Small intestine (tissue), 7 donors: ENCODE data around the gene SH3RF3. TPM values are rescaled to one million over a fixed set of nuclear protein-coding genes. Genes with fewer than 3 reads are reported as not detected.

Experiments used
- DNase-seq, 2 donors: peaks; one replicate each; pipeline versions ENCODE4 v3.0.0 to v3.0.0-alpha.2; 2013
- FAIRE-seq: peaks from 2 replicates; lab custom pipeline; 2012; peaks lifted over from hg19 to GRCh38; lab: Jason Lieb, UNC
- H3K27ac ChIP-seq, 3 donors: one replicate each; pipeline ENCODE4 v1.5.1; 2013; ENCODE audit warnings: low read length in 2 of 3, mild to moderate bottlenecking in 2 of 3, control low read depth in 1 of 3, inconsistent platforms in 1 of 3, low read depth in 1 of 3, moderate library complexity in 1 of 3
- H3K27me3 ChIP-seq, 3 donors: one replicate each; pipeline ENCODE4 v1.6.1; 2013; ENCODE audit warnings: low read length in 3 of 3, inconsistent platforms in 1 of 3; ENCODE audit not compliant: control insufficient read depth in 3 of 3, insufficient read depth in 3 of 3
- H3K36me3 ChIP-seq, 3 donors: one replicate each; pipeline ENCODE4 v1.6.1; 2013; ENCODE audit warnings: low read length in 3 of 3, inconsistent platforms in 1 of 3, low read depth in 1 of 3, mild to moderate bottlenecking in 1 of 3, moderate library complexity in 1 of 3; ENCODE audit not compliant: control insufficient read depth in 3 of 3, insufficient read depth in 2 of 3
- H3K4me1 ChIP-seq, 3 donors: one replicate each; pipeline ENCODE4 v1.6.1; 2013; ENCODE audit warnings: low read length in 2 of 3, inconsistent platforms in 1 of 3, low read depth in 1 of 3, mild to moderate bottlenecking in 1 of 3, moderate library complexity in 1 of 3; ENCODE audit not compliant: control insufficient read depth in 3 of 3, insufficient read depth in 2 of 3
- H3K4me3 ChIP-seq, 3 donors: one replicate each; pipeline ENCODE4 v1.5.1; 2013; ENCODE audit warnings: low read length in 3 of 3, control low read depth in 1 of 3, inconsistent platforms in 1 of 3, low read depth in 1 of 3, mild to moderate bottlenecking in 1 of 3, moderate library complexity in 1 of 3
- H3K9me3 ChIP-seq, 2 donors: one replicate each; pipeline ENCODE4 v1.6.1; 2013; ENCODE audit warnings: low read depth in 1 of 2, low read length in 1 of 2; ENCODE audit not compliant: control insufficient read depth in 2 of 2, insufficient read depth in 1 of 2
- WGBS, 3 donors: extraction: QIAGEN DNeasy Blood & Tissue Kit; methylation state at CpG; one replicate each; pipeline ENCODE4 v1.1.7; 2013; 5-methylcytosine and 5-hydroxymethylcytosine counted together
- polyA plus RNA-seq, 4 donors: library from polyadenylated mRNA; stranded (reverse) in 3 of 4; unstranded in 1 of 4; fragments of 200-250 nt in 3 of 4; fragments of 120-200 nt in 1 of 4; gene quantifications; one replicate each; pipeline versions ENCODE4 v1.2.1 to v1.2.3, GENCODE V29; 2013
- donor health status: healthy with polysubstance abuse.
- donor health status: control.
- donor health status: control.
- donor health status: Bipolar disorder and iron deficiency.
- donor health status: healthy.

SH3RF3 gene
- polyA plus RNA-seq, 4 donors, result 0.22 to 3.9 (median 1.2) TPM

GRCh38 chr2:109447776-109448175 lies 318.8 kb downstream of the SH3RF3 start:
- Histone ChIP-seq H3K27me3 (peaks cover 0 to 4% (median 0%) of the 10 kb centered on the region in 3 donors), H3K4me1 (no peaks in the 10 kb centered on the region), H3K36me3 (no peaks in the 10 kb centered on the region), H3K27ac (no peak overlapping the region), H3K4me3 (no peak overlapping the region), H3K9me3 (peaks cover 0 to 8% of the 10 kb centered on the region in 2 donors)
- no peak for FAIRE-seq
- 74 to 81% (median 79%) methylated on average over 6 of the region's 6 CpGs for WGBS, 3 donors
- DNase-seq, result no peak

- WGBS, 3 donors, result 87 to 93% (median 89%) methylated on average over 4 of the region's 4 CpGs
- H3K27ac ChIP-seq, result no peak overlapping the region
- H3K4me3 ChIP-seq, result no peak overlapping the region
- peaks cover 0 to 4% (median 0%) of the 10 kb centered on the region in 3 donors for H3K27me3 ChIP-seq
- FAIRE-seq, result no peak
- DNase-seq, result no peak
- H3K4me1 ChIP-seq, result no peaks in the 10 kb centered on the region
- peaks cover 0 to 5% of the 10 kb centered on the region in 2 donors for H3K9me3 ChIP-seq
- no peaks in the 10 kb centered on the region for H3K36me3 ChIP-seq
Measured at GRCh38 chr2:109448207-109448606, 319.2 kb downstream of the SH3RF3 start.

GRCh38 chr2:109448946-109449788 lies 320.2 kb downstream of the SH3RF3 start:
- no peaks in the 10 kb centered on the region for H3K4me1 ChIP-seq
- peaks cover 0 to 5% of the 10 kb centered on the region in 2 donors for H3K9me3 ChIP-seq
- H3K27me3 ChIP-seq, result peaks cover 0 to 4% (median 0%) of the 10 kb centered on the region in 3 donors
- peak in 1 of 2 donors; percentile 37 for DNase-seq
- FAIRE-seq, result no peak
- no peak overlapping the region for H3K4me3 ChIP-seq
- H3K27ac ChIP-seq, result no peak overlapping the region
- no peaks in the 10 kb centered on the region for H3K36me3 ChIP-seq
- WGBS, 3 donors, result 52 to 78% (median 66%) methylated on average over 20 of the region's 20 CpGs

GRCh38 chr2:109450574-109451273 lies 321.7 kb downstream of the SH3RF3 start:
- DNase-seq, result no peak
- no peaks in the 10 kb centered on the region for H3K9me3 ChIP-seq
- no peak overlapping the region for H3K27ac ChIP-seq
- 77 to 83% (median 78%) methylated on average over 12 of the region's 12 CpGs for WGBS, 3 donors
- H3K36me3 ChIP-seq, result no peaks in the 10 kb centered on the region
- peaks cover 0 to 4% (median 0%) of the 10 kb centered on the region in 3 donors for H3K27me3 ChIP-seq
- no peak overlapping the region for H3K4me3 ChIP-seq
- no peaks in the 10 kb centered on the region for H3K4me1 ChIP-seq
- FAIRE-seq, result no peak

GRCh38 chr2:109451671-109452070 lies 322.7 kb downstream of the SH3RF3 start:
- WGBS, 3 donors, result 71 to 87% (median 80%) methylated on average over 6 of the region's 6 CpGs
- Histone ChIP-seq H3K27me3 (peaks cover 0 to under 1% (median 0%) of the 10 kb centered on the region in 3 donors), H3K4me1 (no peaks in the 10 kb centered on the region), H3K27ac (no peak overlapping the region), H3K9me3 (no peaks in the 10 kb centered on the region), H3K4me3 (no peak overlapping the region), H3K36me3 (no peaks in the 10 kb centered on the region)
- DNase-seq (no peak), FAIRE-seq (no peak)

- no peak for FAIRE-seq
- WGBS, 3 donors, result 95 to 96% (median 95%) methylated on average over 13 to 17 of the region's 17 CpGs
Measured at GRCh38 chr2:109452318-109453305, 323.6 kb downstream of the SH3RF3 start.

GRCh38 chr2:109453371-109453995 lies 324.5 kb downstream of the SH3RF3 start:
- Histone ChIP-seq H3K4me1 (no peaks in the 10 kb centered on the region), H3K9me3 (no peaks in the 10 kb centered on the region), H3K4me3 (no peak overlapping the region), H3K27me3 (no peaks in the 10 kb centered on the region), H3K36me3 (peaks cover 0 to 1% (median 0%) of the 10 kb centered on the region in 3 donors), H3K27ac (no peak overlapping the region)
- DNase-seq, result no peak
- WGBS, 3 donors, result 88 to 91% (median 89%) methylated on average over 15 of the region's 15 CpGs
- FAIRE-seq, result no peak

More at GRCh38 chr2:109452318-109453305, 323.6 kb downstream of the SH3RF3 start:
- no peak overlapping the region for H3K27ac ChIP-seq
- DNase-seq, result no peak
- H3K4me3 ChIP-seq, result no peak overlapping the region
- H3K4me1 ChIP-seq, result no peaks in the 10 kb centered on the region
- H3K36me3 ChIP-seq, result no peaks in the 10 kb centered on the region
- no peaks in the 10 kb centered on the region for H3K9me3 ChIP-seq
- no peaks in the 10 kb centered on the region for H3K27me3 ChIP-seq
